ENCODE measurements around the gene SV2B.
A peak's percentile ranks its signal among the peaks of the same experiment; 100 is the strongest.
"Not testable (repeated sequence)": the region's sequence is repeated elsewhere in the genome, so short reads cannot be mapped to it uniquely, and the experiment has no call there.

Gene SV2B

GRCh38 chr15:91073768-91074167, 26.3 kb upstream of the SV2B start:
- H3K4me1 Mint-ChIP-seq, result no peaks in the 10 kb centered on the region
- H3K9me3 Mint-ChIP-seq, result no peaks in the 10 kb centered on the region
- H3K27ac Mint-ChIP-seq, result no peak overlapping the region
- no peak for DNase-seq
- H3K4me3 Mint-ChIP-seq, result no peak overlapping the region
- peaks cover 33% of the 10 kb centered on the region for H3K27me3 Mint-ChIP-seq
- CTCF ChIA-PET, result no interaction called here
- H3K36me3 Mint-ChIP-seq, result no peaks in the 10 kb centered on the region

DNA sequence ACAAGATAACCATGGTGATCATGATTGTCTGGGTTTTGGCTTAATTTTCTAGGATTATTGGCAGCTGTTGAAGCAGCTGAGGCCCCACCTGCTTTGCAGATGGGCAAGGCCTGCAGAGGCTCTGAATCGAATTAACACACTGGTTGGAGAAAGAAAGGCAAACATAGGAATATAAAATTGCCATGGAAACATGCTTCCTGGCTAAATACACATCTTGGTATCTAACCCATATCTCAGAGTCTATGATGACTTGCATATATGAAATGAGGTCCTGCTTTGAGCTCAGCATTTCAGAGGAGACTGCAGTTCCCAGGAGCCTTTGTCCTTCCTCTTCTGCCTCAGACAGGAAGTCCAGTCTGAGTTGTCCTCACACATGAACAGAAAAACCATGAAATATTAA, 24.3 kb upstream of the SV2B start:
- Mint-ChIP-seq H3K9me3 (peaks cover under 1% of the 10 kb centered on the region), H3K4me3 (no peak overlapping the region), H3K36me3 (no peaks in the 10 kb centered on the region), H3K27me3 (peaks cover 19% of the 10 kb centered on the region), H3K4me1 (no peaks in the 10 kb centered on the region), H3K27ac (no peak overlapping the region)
- DNase-seq, result no peak
- CTCF ChIA-PET, result no interaction called here

- H3K4me1 Mint-ChIP-seq, result no peaks in the 10 kb centered on the region
- H3K27me3 Mint-ChIP-seq, result peaks cover 20% of the 10 kb centered on the region
- H3K27ac Mint-ChIP-seq, result no peak overlapping the region
- no peak overlapping the region for H3K4me3 Mint-ChIP-seq
- CTCF ChIA-PET, result no interaction called here
- no peak for DNase-seq
- H3K9me3 Mint-ChIP-seq, result peaks cover 2% of the 10 kb centered on the region
- H3K36me3 Mint-ChIP-seq, result no peaks in the 10 kb centered on the region
These were observed 23.0 kb upstream of the SV2B start for GRCh38 chr15:91077029-91077428.

DNA sequence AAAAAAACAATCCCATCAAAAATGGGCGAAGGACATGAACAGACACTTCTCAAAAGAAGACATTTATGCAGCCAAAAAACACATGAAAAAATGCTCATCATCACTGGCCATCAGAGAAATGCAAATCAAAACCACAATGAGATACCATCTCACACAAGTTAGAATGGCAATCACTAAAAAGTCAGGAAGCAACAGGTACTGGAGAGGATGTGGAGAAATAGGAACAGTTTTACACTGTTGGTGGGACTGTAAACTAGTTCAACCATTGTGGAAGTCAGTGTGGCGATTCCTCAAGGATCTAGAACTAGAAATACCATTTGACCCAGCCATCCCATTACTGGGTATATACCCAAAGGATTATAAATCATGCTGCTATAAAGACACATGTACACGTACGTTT, 6.2 kb upstream of the SV2B start:
- H3K9me3 Mint-ChIP-seq, H3K36me3 Mint-ChIP-seq, DNase-seq, H3K4me3 Mint-ChIP-seq, H3K4me1 Mint-ChIP-seq, H3K27ac Mint-ChIP-seq, CTCF ChIA-PET: not testable (repeated sequence)
- H3K27me3 Mint-ChIP-seq, result peaks cover 27% of the 10 kb centered on the region

DNA sequence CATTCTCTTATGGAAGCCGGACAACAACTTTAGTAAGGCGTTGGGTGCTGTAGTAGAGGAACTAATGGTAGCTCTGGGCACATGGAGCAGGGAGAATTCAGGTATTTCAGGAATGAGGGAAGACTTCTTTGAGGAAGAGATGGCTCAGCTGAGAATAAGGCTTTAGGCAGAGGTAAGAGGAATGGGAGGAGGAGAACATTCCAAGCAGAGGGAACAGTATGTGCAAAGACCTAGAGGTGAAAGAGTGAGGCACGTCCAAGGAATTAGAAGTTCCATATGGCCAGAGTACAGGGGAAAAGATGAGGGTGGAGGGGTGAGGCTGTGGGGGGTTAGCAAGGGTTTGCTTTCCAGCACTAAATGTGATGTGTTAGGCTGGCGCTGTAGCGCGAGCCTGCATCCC, 1.6 kb upstream of the SV2B start:
- Mint-ChIP-seq H3K27ac (no peak overlapping the region), H3K36me3 (no peaks in the 10 kb centered on the region), H3K4me3 (no peak overlapping the region), H3K27me3 (peaks cover 66% of the 10 kb centered on the region), H3K9me3 (peaks cover 3% of the 10 kb centered on the region), H3K4me1 (peaks cover 16% of the 10 kb centered on the region)
- CTCF ChIA-PET, result no interaction called here
- DNase-seq, result no peak

DNA sequence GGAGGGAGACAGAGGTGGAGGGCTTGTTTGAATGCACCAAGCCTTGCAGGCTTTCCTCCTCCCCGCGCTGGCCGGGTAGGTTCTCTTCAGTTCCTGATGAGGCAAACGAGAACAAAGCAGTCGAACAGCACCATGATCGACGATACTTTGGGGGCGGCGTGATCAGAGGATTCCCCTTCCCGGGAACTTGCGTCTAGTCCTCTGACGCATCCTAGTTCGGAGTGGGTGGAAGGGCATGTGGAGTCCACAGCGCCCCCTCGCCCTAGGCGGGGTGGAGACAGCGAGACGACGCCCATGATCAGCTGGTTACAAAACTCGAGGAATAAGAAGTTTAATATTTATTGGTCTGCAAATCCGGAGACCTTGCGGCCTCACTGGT, 452 bp upstream of the SV2B start:
- H3K27me3 Mint-ChIP-seq, result peaks cover 71% of the 10 kb centered on the region
- H3K4me3 Mint-ChIP-seq, result peak overlapping the region; percentile 63
- peaks cover 16% of the 10 kb centered on the region for H3K4me1 Mint-ChIP-seq
- peak; percentile 45 for DNase-seq
- no peaks in the 10 kb centered on the region for H3K36me3 Mint-ChIP-seq
- CTCF ChIA-PET, result interaction anchor here (0.6 to 1.3 kb wide), 2 partner anchors 44 to 128 kb away, joined by 4 to 7 read pairs; no protein-coding TSS in a partner anchor
- H3K27ac Mint-ChIP-seq, result no peak overlapping the region
- H3K9me3 Mint-ChIP-seq, result no peaks in the 10 kb centered on the region

DNA sequence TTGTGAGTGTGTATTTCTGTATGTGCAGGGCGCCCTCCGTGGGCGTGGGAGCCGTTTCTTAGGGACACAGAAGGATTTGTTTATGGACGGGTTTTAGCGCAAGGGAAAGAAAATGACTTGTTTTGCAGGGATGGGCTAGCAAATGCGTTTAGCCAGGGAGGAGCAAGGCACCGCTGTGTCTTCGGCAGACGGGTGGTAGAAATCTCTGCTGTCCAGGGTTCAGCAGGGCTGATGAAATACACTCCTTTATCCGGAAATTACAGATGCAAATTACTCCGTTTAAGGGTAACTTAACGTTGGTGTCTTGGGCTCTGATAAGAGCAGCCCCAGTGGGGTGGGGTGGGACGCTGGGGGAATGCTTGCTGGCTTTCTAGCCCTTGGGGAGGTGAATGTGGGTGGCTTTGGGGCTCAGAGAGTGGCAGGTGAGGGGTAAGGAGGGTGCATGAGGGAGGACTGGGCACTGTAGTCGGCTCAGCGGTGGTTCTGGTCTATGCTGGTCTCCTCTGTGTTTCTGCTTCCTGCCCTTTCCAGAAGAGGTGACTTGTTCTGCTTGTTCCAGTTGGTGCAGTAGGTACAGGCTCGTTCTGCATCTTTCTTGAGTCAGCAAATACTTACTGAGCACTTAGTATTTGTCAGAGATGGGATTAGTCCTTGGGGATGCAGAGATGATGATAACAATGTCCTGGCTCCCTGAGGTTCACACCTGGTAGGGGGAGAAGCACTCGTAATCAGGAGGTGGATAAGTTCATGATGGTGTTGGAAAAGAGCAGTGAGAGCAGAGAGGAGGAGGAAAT, 954 bp downstream of the SV2B start:
- Mint-ChIP-seq H3K9me3 (no peaks in the 10 kb centered on the region), H3K27ac (no peak overlapping the region), H3K27me3 (peaks cover 81% of the 10 kb centered on the region), H3K36me3 (no peaks in the 10 kb centered on the region), H3K4me3 (peak overlapping the region; percentile 70), H3K4me1 (peaks cover 16% of the 10 kb centered on the region)
- DNase-seq, result no peak
- CTCF ChIA-PET, result interaction anchor here (0.6 to 1.3 kb wide), 2 partner anchors 22 to 45 kb away, joined by 3 to 7 read pairs; no protein-coding TSS in a partner anchor

DNA sequence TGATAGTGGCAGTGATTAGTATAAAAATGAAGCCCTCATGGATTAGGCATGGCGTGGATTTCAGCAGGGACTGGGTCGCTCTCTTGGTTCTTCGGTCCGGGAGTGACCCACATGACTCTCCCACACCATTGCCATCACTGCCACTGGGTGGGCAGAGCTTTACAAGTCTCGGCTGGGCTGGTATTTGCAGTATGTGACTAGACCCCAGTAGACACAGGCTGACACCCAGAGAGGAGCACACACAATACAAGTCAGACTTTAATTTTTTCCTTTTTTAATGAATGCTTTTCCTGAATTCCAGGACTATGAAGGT, 1.5 kb downstream of the SV2B start:
- no peaks in the 10 kb centered on the region for H3K9me3 Mint-ChIP-seq
- H3K4me1 Mint-ChIP-seq, result peaks cover 16% of the 10 kb centered on the region
- peaks cover 85% of the 10 kb centered on the region for H3K27me3 Mint-ChIP-seq
- H3K27ac Mint-ChIP-seq, result no peak overlapping the region
- CTCF ChIA-PET, result no interaction called here
- no peaks in the 10 kb centered on the region for H3K36me3 Mint-ChIP-seq
- no peak for DNase-seq
- no peak overlapping the region for H3K4me3 Mint-ChIP-seq

DNA sequence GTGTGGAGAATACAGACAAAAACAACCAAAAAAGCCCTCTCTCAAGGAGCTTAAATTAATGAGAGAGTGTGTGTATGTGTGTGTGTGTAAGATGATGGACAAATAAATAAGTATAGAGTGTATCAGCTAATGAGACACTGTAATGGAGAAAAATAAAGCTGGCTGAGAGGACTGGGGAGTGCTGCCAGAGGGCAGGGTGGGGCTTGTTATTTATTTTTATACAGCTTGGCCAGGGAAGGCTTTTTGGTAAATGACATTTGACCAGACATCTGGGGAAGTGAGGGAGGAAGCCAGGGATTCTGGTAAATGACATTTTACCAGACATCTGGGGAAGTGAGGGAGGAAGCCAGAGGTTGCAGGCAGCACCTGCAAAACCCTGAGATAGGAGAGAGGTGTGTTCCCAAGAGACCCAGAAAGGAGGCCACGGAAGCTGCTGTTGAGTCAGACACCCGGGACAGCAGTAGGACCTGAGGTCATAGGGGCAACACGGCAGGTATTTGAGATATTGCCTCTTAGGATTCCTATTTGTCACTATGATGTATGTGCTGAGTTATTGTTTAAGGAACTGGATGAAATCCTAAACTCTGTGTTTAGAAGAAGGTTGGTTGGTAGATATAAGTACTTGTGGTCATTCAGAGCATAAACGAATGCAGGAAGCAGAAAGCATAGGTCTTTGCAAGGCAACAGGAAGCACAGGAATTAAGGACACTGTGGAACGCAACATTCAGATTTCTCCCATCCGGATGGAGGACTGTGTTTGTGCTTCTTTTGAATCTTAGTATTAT, 2.7 kb downstream of the SV2B start:
- H3K27ac Mint-ChIP-seq, result no peak overlapping the region
- H3K9me3 Mint-ChIP-seq, result no peaks in the 10 kb centered on the region
- H3K4me3 Mint-ChIP-seq, result no peak overlapping the region
- H3K4me1 Mint-ChIP-seq, result peaks cover 16% of the 10 kb centered on the region
- H3K27me3 Mint-ChIP-seq, result peaks cover 87% of the 10 kb centered on the region
- DNase-seq, result no peak
- CTCF ChIA-PET, result no interaction called here
- H3K36me3 Mint-ChIP-seq, result no peaks in the 10 kb centered on the region

DNA sequence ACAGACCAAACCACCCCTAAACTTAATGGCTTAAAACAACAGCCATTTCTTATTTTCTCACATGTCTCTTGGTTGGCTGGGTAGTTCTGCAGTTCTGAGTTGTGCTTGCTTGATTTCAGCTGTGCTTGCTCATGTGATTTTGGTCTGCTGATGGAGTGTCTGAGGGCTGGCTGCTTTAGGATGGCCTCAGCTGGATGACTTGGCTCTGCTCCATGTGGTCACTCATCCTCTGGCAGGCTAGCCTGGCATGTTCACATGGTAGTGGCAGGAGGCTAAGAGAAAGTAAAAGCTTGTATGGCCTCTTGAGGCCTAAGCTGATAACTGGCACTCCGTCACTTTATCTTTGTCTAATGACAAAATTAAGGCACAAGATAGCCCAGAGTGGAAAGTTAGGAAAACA, 4.1 kb downstream of the SV2B start:
- CTCF ChIA-PET, result no interaction called here
- Mint-ChIP-seq H3K27ac (no peak overlapping the region), H3K27me3 (peaks cover 73% of the 10 kb centered on the region), H3K9me3 (no peaks in the 10 kb centered on the region), H3K4me3 (no peak overlapping the region), H3K36me3 (no peaks in the 10 kb centered on the region), H3K4me1 (peaks cover 15% of the 10 kb centered on the region)
- no peak for DNase-seq

GRCh38 chr15:91108421-91108820, 8.4 kb downstream of the SV2B start:
- CTCF ChIA-PET, result interaction anchor here (0.6 kb wide), 1 partner anchor 153 kb away, joined by 3 read pairs; no protein-coding TSS in a partner anchor
- DNase-seq, result no peak
- H3K27me3 Mint-ChIP-seq, result peaks cover 58% of the 10 kb centered on the region

GRCh38 chr15:91109885-91110284, 9.8 kb downstream of the SV2B start:
- CTCF ChIA-PET, result no interaction called here
- Mint-ChIP-seq H3K27me3 (peaks cover 55% of the 10 kb centered on the region), H3K36me3 (no peaks in the 10 kb centered on the region), H3K9me3 (no peaks in the 10 kb centered on the region), H3K27ac (no peak overlapping the region), H3K4me1 (no peaks in the 10 kb centered on the region), H3K4me3 (no peak overlapping the region)
- DNase-seq, result no peak

More at GRCh38 chr15:91108421-91108820, 8.4 kb downstream of the SV2B start:
- no peaks in the 10 kb centered on the region for H3K4me1 Mint-ChIP-seq
- no peaks in the 10 kb centered on the region for H3K9me3 Mint-ChIP-seq
- no peaks in the 10 kb centered on the region for H3K36me3 Mint-ChIP-seq
- no peak overlapping the region for H3K27ac Mint-ChIP-seq
- H3K4me3 Mint-ChIP-seq, result no peak overlapping the region

DNA sequence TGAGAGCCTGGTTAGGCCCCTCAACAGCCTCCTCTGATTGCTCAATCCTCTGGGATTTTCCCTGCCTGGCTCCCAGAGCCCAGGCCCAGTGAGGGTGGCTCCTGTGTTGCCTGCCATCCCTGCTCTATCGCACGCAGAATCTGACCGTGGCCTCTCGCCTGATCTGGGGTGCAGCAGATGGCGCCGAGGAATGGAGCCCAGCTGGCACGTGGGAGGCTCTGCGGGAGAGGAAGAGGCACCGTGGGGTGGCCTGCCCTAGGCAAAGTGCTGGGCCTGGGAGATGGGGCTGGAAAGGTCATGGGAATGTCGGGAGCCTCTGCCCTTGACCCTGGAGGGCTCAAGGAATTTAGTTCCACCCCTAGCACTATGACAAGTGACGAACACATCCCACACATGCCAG, 10.3 kb downstream of the SV2B start:
- no peak overlapping the region for H3K27ac Mint-ChIP-seq
- H3K27me3 Mint-ChIP-seq, result peaks cover 55% of the 10 kb centered on the region
- H3K36me3 Mint-ChIP-seq, result no peaks in the 10 kb centered on the region
- CTCF ChIA-PET, result no interaction called here
- no peaks in the 10 kb centered on the region for H3K4me1 Mint-ChIP-seq
- no peak for DNase-seq
- no peaks in the 10 kb centered on the region for H3K9me3 Mint-ChIP-seq
- no peak overlapping the region for H3K4me3 Mint-ChIP-seq

- no peak overlapping the region for H3K4me3 Mint-ChIP-seq
- peaks cover 58% of the 10 kb centered on the region for H3K27me3 Mint-ChIP-seq
- H3K9me3 Mint-ChIP-seq, result no peaks in the 10 kb centered on the region
- CTCF ChIA-PET, result interaction anchor here (1.3 kb wide), 1 partner anchor 9 kb away, joined by 3 read pairs; no protein-coding TSS in a partner anchor
- H3K27ac Mint-ChIP-seq, result no peak overlapping the region
- no peaks in the 10 kb centered on the region for H3K36me3 Mint-ChIP-seq
- DNase-seq, result no peak
- no peaks in the 10 kb centered on the region for H3K4me1 Mint-ChIP-seq
These were observed 13.0 kb downstream of the SV2B start for GRCh38 chr15:91113030-91113429.

DNA sequence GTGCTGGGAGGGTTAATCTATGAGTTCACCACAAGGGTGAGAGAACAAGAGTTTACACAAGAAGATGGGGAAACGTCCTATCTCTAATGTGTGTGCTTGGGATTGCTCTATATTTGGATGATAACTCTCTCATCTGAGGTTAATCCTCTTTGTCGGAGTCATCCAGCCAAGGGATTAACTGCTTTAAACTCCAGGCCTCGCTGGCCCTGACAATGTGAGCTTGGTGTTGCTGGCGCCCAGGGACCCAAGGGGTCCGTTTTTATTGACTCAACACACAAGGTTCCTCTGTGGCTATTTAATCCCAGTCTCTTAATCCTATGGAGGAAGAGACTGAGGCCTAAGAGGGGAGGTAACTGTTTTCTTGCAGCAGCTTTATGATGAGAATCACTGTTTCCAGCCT, 14.2 kb downstream of the SV2B start:
- Mint-ChIP-seq H3K9me3 (no peaks in the 10 kb centered on the region), H3K4me1 (no peaks in the 10 kb centered on the region), H3K4me3 (no peak overlapping the region), H3K36me3 (no peaks in the 10 kb centered on the region), H3K27me3 (peaks cover 67% of the 10 kb centered on the region), H3K27ac (no peak overlapping the region)
- no peak for DNase-seq
- CTCF ChIA-PET, result interaction anchor here (0.7 to 0.8 kb wide), 2 partner anchors 59 to 133 kb away, joined by 3 read pairs; no protein-coding TSS in a partner anchor

Measured in activated naive CD4-positive, alpha-beta T cell treated with anti-CD3 and anti-CD28 coated beads, Interleukin-2, amount 10 ng/mL, durations not matched to agents 7 days and 5 days (primary cell).